Measurements from ENCODE around the gene EP300. TPM values are rescaled to one million over a fixed set of nuclear protein-coding genes. Genes with fewer than 3 reads are reported as not detected.
A peak's percentile ranks its signal among the peaks of the same experiment; 100 is the strongest.
"Not testable (repeated sequence)": the region's sequence is repeated elsewhere in the genome, so short reads cannot be mapped to it uniquely, and the experiment has no call there.

The EP300 gene
- total RNA-seq, 1 experiment from 2014 or later = 24.5 TPM

DNA sequence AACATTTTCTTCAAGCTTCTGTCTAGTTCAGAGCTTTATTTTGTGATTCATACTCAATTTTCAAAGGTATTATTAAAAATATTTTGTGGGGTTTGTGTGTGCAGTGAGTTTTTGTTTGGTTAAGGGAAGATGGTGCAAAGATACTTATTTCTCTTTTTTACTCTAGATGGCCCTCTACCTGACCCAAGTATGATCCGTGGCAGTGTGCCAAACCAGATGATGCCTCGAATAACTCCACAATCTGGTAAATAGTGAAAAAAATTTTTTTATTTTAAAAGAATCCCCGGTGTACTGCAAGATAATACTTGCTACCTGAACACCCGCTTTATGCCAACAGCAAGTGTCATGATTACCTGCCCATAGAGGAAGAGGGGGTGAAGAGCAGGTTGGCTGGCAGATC is 54.2 kb downstream of the EP300 start:
- DNase-seq (ENCODE audit: low read depth in 1 of 2, low spot score in 2 of 2) = no peak
- H3K9me3 ChIP-seq (replicated peaks) = no peaks in the 10 kb centered on the region
- no peaks in the 10 kb centered on the region for H3K27me3 ChIP-seq (replicated peaks)
- H3K4me3 ChIP-seq = no peak overlapping the region
- peaks cover 98% of the 10 kb centered on the region for H3K36me3 ChIP-seq
- H3K27ac ChIP-seq = no peak overlapping the region
- no peaks in the 10 kb centered on the region for H3K4me1 ChIP-seq (replicated peaks)

GRCh38 chr22:41147722-41148121 is 55.3 kb downstream of the EP300 start:
- no peak overlapping the region for H3K4me3 ChIP-seq
- H3K36me3 ChIP-seq = peaks cover 98% of the 10 kb centered on the region
- no peak for DNase-seq (ENCODE audit: low read depth in 1 of 2, low spot score in 2 of 2)
- H3K27ac ChIP-seq = no peak overlapping the region
- no peaks in the 10 kb centered on the region for H3K27me3 ChIP-seq (replicated peaks)
- no peaks in the 10 kb centered on the region for H3K9me3 ChIP-seq (replicated peaks)
- no peaks in the 10 kb centered on the region for H3K4me1 ChIP-seq (replicated peaks)

DNA sequence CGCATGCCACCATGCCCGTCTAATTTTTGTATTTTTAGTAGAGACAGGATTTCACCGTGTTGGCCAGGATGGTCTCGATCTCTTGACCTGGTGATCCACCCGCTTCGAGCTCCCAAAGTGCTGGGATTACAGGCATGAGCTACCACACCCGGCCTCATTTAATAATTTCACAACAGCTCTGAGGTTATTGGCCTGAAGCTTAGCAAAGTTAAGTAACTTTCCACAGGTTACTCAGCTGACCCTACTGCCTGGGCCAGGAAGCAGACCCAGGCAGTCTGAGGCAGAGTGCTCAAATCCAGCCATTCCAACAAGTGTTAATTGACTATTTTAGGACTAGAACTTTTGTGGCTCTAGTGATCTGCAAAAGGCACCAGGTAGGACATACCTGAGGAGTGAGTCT is 60.5 kb downstream of the EP300 start:
- no peaks in the 10 kb centered on the region for H3K27me3 ChIP-seq (replicated peaks)
- no peaks in the 10 kb centered on the region for H3K9me3 ChIP-seq (replicated peaks)
- H3K4me1 ChIP-seq (replicated peaks) = no peaks in the 10 kb centered on the region
- no peak for DNase-seq (ENCODE audit: low read depth in 1 of 2, low spot score in 2 of 2)
- peaks cover 97% of the 10 kb centered on the region for H3K36me3 ChIP-seq
- no peak overlapping the region for H3K4me3 ChIP-seq
- no peak overlapping the region for H3K27ac ChIP-seq

DNA sequence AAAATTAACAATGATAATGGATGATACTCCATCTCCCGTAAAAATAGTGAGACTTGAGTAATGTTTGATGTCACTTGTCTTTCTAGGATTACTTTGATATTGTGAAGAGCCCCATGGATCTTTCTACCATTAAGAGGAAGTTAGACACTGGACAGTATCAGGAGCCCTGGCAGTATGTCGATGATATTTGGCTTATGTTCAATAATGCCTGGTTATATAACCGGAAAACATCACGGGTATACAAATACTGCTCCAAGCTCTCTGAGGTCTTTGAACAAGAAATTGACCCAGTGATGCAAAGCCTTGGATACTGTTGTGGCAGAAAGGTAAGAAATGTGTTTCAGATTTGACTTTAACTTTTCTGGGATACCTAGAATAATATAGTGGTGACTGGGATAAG is 64.7 kb downstream of the EP300 start:
- no peak overlapping the region for H3K27ac ChIP-seq
- no peaks in the 10 kb centered on the region for H3K27me3 ChIP-seq (replicated peaks)
- DNase-seq (ENCODE audit: low read depth in 1 of 2, low spot score in 2 of 2) = no peak
- H3K4me3 ChIP-seq = no peak overlapping the region
- peaks cover 93% of the 10 kb centered on the region for H3K36me3 ChIP-seq
- H3K4me1 ChIP-seq (replicated peaks) = no peaks in the 10 kb centered on the region
- H3K9me3 ChIP-seq (replicated peaks) = no peaks in the 10 kb centered on the region

DNA sequence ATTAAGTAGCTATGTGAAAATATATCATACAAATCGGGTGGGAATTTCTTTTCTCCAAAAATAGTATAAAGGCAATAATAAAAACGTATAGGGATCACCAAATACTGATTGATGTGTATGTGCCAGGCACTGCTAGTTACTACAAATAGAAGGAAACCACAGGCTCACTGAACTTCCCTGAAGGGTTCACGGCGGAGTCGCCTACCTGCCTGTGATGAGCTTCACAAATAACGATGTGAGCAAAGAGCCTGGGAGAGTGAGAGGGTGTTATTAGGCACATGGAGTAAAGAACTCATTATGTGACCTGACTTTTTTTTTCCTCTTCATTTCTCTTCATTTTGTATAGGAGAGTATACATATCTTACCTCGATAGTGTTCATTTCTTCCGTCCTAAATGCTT is 76.8 kb downstream of the EP300 start:
- Histone ChIP-seq H3K4me1 (replicated peaks) (no peaks in the 10 kb centered on the region), H3K36me3 (peaks cover 90% of the 10 kb centered on the region), H3K27ac (no peak overlapping the region), H3K4me3 (no peak overlapping the region), H3K9me3 (replicated peaks) (no peaks in the 10 kb centered on the region), H3K27me3 (replicated peaks) (no peaks in the 10 kb centered on the region)
- DNase-seq (ENCODE audit: low read depth in 1 of 2, low spot score in 2 of 2) = no peak

DNA sequence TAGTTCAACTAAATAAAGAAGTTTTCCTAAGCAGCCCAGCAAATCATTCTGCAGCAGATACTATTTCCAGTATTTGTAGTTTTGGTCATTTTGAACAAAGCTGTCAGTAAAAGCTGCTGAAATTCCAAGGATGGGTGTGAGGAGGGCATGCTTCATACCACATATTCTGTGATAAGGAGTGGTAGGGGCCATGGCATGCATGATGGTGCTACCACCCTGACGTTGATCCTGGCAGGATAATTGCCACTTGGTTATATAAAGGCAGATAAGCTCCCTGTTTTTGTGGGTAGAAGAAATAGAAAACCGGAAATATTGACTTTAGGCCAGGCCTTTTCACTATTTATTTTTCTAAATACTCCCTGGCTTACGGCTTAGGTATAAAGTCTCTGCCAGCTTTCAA is 79.6 kb downstream of the EP300 start:
- Histone ChIP-seq H3K27me3 (replicated peaks) (no peaks in the 10 kb centered on the region), H3K4me3 (no peak overlapping the region), H3K4me1 (replicated peaks) (peaks cover 5% of the 10 kb centered on the region; the same call in 1 of the 2 replicates), H3K36me3 (peaks cover 91% of the 10 kb centered on the region), H3K9me3 (replicated peaks) (no peaks in the 10 kb centered on the region), H3K27ac (no peak overlapping the region)
- no peak for DNase-seq (ENCODE audit: low read depth in 1 of 2, low spot score in 2 of 2)

DNA sequence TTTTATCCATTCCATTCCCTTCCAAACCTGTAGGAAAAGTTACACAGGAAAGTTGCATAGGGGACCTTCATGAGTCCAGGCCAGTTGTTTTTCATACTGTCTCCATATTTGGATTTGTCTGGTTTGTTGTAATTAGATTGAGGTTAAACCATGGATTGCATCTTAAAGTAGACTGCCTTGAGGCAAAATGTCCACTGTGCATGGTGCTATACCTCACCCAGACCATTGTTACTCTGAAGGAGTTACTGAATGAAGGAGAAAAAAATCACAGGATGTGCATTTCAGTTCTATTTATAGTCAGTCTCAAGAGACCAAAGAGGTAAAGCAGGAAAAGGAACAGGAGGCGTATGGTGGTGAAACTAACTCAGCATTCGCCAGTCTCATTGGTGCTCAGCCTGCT is 83.2 kb downstream of the EP300 start:
- Histone ChIP-seq H3K9me3 (replicated peaks) (no peaks in the 10 kb centered on the region), H3K27me3 (replicated peaks) (no peaks in the 10 kb centered on the region), H3K4me3 (no peak overlapping the region), H3K27ac (no peak overlapping the region), H3K4me1 (replicated peaks) (peaks cover 5% of the 10 kb centered on the region; the same call in 1 of the 2 replicates), H3K36me3 (peaks cover 91% of the 10 kb centered on the region)
- no peak for DNase-seq (ENCODE audit: low read depth in 1 of 2, low spot score in 2 of 2)

DNA sequence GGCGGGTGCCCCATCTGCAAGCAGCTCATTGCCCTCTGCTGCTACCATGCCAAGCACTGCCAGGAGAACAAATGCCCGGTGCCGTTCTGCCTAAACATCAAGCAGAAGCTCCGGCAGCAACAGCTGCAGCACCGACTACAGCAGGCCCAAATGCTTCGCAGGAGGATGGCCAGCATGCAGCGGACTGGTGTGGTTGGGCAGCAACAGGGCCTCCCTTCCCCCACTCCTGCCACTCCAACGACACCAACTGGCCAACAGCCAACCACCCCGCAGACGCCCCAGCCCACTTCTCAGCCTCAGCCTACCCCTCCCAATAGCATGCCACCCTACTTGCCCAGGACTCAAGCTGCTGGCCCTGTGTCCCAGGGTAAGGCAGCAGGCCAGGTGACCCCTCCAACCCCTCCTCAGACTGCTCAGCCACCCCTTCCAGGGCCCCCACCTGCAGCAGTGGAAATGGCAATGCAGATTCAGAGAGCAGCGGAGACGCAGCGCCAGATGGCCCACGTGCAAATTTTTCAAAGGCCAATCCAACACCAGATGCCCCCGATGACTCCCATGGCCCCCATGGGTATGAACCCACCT is 84.7 kb downstream of the EP300 start:
- Histone ChIP-seq H3K27ac (no peak overlapping the region), H3K9me3 (replicated peaks) (no peaks in the 10 kb centered on the region), H3K36me3 (peaks cover 83% of the 10 kb centered on the region), H3K4me1 (replicated peaks) (peaks cover 14% of the 10 kb centered on the region), H3K4me3 (no peak overlapping the region), H3K27me3 (replicated peaks) (no peaks in the 10 kb centered on the region)
- no peak for DNase-seq (ENCODE audit: low read depth in 1 of 2, low spot score in 2 of 2)

GRCh38 chr22:41177622-41178424 is 85.4 kb downstream of the EP300 start:
- Histone ChIP-seq H3K4me1 (replicated peaks) (peaks cover 16% of the 10 kb centered on the region), H3K36me3 (peaks cover 76% of the 10 kb centered on the region), H3K4me3 (no peak overlapping the region), H3K27ac (no peak overlapping the region), H3K9me3 (replicated peaks) (no peaks in the 10 kb centered on the region), H3K27me3 (replicated peaks) (no peaks in the 10 kb centered on the region)
- DNase-seq (ENCODE audit: low read depth in 1 of 2, low spot score in 2 of 2) = no peak

DNA sequence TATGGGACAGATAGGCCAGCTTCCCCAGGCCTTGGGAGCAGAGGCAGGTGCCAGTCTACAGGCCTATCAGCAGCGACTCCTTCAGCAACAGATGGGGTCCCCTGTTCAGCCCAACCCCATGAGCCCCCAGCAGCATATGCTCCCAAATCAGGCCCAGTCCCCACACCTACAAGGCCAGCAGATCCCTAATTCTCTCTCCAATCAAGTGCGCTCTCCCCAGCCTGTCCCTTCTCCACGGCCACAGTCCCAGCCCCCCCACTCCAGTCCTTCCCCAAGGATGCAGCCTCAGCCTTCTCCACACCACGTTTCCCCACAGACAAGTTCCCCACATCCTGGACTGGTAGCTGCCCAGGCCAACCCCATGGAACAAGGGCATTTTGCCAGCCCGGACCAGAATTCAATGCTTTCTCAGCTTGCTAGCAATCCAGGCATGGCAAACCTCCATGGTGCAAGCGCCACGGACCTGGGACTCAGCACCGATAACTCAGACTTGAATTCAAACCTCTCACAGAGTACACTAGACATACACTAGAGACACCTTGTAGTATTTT is 86.1 kb downstream of the EP300 start:
- no peak for DNase-seq (ENCODE audit: low read depth in 1 of 2, low spot score in 2 of 2)
- H3K27me3 ChIP-seq (replicated peaks) = no peaks in the 10 kb centered on the region
- peaks cover 69% of the 10 kb centered on the region for H3K36me3 ChIP-seq
- H3K27ac ChIP-seq = no peak overlapping the region
- H3K4me3 ChIP-seq = no peak overlapping the region
- peaks cover 19% of the 10 kb centered on the region for H3K4me1 ChIP-seq (replicated peaks)
- no peaks in the 10 kb centered on the region for H3K9me3 ChIP-seq (replicated peaks)

DNA sequence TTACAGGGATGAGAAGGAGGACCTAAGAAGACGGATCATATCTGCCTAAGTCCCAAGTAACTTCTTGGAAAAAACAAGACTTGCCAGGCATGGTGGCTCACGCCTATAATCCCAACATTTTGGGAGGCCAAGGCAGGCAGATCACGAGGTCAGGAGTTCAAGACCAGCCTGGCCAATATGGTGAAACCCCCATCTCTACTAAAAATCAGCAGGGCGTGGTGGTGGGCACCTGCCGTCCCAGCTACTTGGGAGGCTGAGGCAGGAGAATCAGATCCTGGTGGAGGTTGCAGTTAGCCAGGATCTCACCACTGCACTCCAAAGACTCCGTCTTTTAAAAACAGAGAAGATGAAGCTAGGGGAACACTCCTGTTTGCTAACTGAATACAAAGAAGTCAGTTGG is 88.0 kb downstream of the EP300 start:
- H3K27ac ChIP-seq; H3K9me3 ChIP-seq (replicated peaks); H3K27me3 ChIP-seq (replicated peaks); H3K4me3 ChIP-seq; DNase-seq (ENCODE audit: low read depth in 1 of 2, low spot score in 2 of 2): not testable (repeated sequence)
- Histone ChIP-seq H3K36me3 (peaks cover 50% of the 10 kb centered on the region), H3K4me1 (replicated peaks) (peaks cover 18% of the 10 kb centered on the region)

GRCh38 chr22:41180926-41181325 is 88.5 kb downstream of the EP300 start:
- peaks cover 45% of the 10 kb centered on the region for H3K36me3 ChIP-seq
- H3K27ac ChIP-seq = no peak overlapping the region
- peaks cover 14% of the 10 kb centered on the region for H3K4me1 ChIP-seq (replicated peaks)
- no peak overlapping the region for H3K4me3 ChIP-seq
- H3K27me3 ChIP-seq (replicated peaks) = no peaks in the 10 kb centered on the region
- no peak for DNase-seq (ENCODE audit: low read depth in 1 of 2, low spot score in 2 of 2)
- H3K9me3 ChIP-seq (replicated peaks) = no peaks in the 10 kb centered on the region

GRCh38 chr22:41181349-41182241 is 89.2 kb downstream of the EP300 start:
- Histone ChIP-seq H3K4me1 (replicated peaks) (peaks cover 14% of the 10 kb centered on the region), H3K9me3 (replicated peaks) (no peaks in the 10 kb centered on the region), H3K4me3 (no peak overlapping the region), H3K27ac (no peak overlapping the region), H3K36me3 (peaks cover 38% of the 10 kb centered on the region), H3K27me3 (replicated peaks) (no peaks in the 10 kb centered on the region)
- DNase-seq (ENCODE audit: low read depth in 1 of 2, low spot score in 2 of 2) = peak in 1 of 2 experiments; percentile 34
